Suprapubic skin (tissue), 4 donors: ENCODE data around the gene UBXN10.
A peak's percentile ranks its signal among the peaks of the same experiment; 100 is the strongest.

ENCODE experiments used
- EP300 ChIP-seq: sonication (generic); formaldehyde crosslinking; IDR thresholded peaks from one replicate; pipeline ENCODE4 v1.6.1; 2017; ENCODE audit warnings: antibody characterized with exemption
- POLR2A ChIP-seq, 2 donors: fragments of 450-650 bp; IDR thresholded peaks; one replicate each; pipeline ENCODE4 v1.6.1; 2017; ENCODE audit warnings: antibody characterized with exemption in 2 of 2, mild to moderate bottlenecking in 2 of 2, moderate library complexity in 2 of 2
- POLR2AphosphoS5 ChIP-seq, 3 donors: sonication (generic); formaldehyde crosslinking; IDR thresholded peaks; one replicate each; pipeline ENCODE4 v1.6.1; 2017; ENCODE audit warnings: antibody characterized with exemption in 3 of 3
- TF ChIP-seq, protein P1 (sequence below), 2 donors: fragments of 200-600 bp in 1 of 2; fragments of 450-650 bp in 1 of 2; sonication (generic) in 1 of 2; IDR thresholded peaks; one replicate each; pipeline ENCODE4 v1.5.1; 2016 to 2019; ENCODE audit warnings: antibody characterized with exemption in 2 of 2, mild to moderate bottlenecking in 1 of 2, moderate library complexity in 1 of 2

DNA sequence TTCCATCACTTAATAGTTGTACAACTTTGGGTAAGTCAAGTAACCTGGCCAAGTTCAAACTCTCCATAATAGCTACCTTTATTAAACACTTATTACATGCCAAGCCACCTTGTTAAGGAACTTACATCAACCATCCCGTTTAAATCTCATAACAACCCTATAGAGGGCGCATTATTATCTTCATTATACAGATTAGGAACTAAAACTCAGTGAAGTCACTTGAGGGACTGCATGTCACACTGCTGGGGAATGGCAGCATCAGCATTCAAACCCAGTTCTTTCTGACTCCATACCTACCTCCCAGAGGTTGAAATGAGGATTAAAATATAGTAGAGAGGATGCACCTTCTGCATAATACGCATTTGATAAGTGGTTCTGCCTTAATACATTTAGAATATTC lies 47.5 kb downstream of the UBXN10 start:
- no peak for TF ChIP-seq POLR2A (IDR thresholded peaks at IDR 0.05)
- TF ChIP-seq, protein P1, sequence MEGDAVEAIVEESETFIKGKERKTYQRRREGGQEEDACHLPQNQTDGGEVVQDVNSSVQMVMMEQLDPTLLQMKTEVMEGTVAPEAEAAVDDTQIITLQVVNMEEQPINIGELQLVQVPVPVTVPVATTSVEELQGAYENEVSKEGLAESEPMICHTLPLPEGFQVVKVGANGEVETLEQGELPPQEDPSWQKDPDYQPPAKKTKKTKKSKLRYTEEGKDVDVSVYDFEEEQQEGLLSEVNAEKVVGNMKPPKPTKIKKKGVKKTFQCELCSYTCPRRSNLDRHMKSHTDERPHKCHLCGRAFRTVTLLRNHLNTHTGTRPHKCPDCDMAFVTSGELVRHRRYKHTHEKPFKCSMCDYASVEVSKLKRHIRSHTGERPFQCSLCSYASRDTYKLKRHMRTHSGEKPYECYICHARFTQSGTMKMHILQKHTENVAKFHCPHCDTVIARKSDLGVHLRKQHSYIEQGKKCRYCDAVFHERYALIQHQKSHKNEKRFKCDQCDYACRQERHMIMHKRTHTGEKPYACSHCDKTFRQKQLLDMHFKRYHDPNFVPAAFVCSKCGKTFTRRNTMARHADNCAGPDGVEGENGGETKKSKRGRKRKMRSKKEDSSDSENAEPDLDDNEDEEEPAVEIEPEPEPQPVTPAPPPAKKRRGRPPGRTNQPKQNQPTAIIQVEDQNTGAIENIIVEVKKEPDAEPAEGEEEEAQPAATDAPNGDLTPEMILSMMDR (IDR thresholded peaks at IDR 0.05): peak in 1 of 2 donors; percentile 16
- no peak for TF ChIP-seq POLR2AphosphoS5 (IDR thresholded peaks at IDR 0.05)
- TF ChIP-seq EP300: no peak
